Measurements from ENCODE around the gene DEDD.

The DEDD gene

DNA sequence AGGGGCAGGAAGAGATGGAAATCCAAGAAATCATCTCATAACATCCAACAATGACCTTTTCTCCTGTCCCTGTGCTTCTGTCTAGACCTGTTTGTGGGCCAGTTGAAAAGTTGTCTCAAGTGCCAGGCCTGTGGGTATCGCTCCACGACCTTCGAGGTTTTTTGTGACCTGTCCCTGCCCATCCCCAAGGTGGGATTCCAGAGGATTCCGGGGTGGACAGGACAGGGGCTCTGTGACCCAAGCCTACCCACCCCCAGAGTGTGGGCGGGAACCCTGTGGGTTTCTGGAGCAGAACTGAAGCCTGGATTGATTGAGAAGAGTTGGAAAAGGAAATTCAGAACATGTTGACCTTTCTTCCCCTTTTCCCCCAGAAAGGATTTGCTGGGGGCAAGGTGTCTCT is 31.3 kb upstream of the DEDD start:
- no peak for DNase-seq (ENCODE audit: low spot score)

DNA sequence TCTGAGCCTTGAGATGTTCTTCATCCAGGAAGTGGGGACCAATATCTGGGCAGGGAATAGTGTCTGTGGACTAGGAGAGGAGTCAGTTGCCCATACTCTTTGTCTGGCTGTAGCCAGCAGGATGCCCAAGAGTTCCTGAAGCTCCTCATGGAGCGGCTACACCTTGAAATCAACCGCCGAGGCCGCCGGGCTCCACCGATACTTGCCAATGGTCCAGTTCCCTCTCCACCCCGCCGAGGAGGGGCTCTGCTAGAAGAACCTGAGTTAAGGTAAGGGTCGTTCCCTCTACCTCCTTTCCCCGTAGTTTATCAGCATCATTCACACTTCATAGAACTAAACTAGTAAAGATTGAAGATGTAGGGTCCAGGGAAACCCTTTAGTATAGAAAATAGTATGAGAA is 30.3 kb upstream of the DEDD start:
- DNase-seq (ENCODE audit: low spot score), result no peak

DNA sequence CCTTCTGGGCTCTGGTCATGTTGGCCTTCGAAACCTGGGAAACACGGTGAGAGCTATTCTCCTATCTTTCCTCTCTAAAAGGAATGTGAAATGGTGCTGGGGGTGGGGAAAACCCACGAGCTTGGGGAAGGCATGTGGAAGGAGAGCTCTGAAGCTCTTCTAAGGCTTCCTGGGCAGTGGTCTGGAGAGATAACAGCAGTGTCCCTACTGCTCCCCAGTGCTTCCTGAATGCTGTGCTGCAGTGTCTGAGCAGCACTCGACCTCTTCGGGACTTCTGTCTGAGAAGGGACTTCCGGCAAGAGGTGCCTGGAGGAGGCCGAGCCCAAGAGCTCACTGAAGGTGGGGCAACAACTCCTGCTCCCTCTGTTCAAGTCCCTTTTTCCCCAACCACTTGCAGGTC is 29.6 kb upstream of the DEDD start:
- DNase-seq (ENCODE audit: low spot score), result no peak

DNA sequence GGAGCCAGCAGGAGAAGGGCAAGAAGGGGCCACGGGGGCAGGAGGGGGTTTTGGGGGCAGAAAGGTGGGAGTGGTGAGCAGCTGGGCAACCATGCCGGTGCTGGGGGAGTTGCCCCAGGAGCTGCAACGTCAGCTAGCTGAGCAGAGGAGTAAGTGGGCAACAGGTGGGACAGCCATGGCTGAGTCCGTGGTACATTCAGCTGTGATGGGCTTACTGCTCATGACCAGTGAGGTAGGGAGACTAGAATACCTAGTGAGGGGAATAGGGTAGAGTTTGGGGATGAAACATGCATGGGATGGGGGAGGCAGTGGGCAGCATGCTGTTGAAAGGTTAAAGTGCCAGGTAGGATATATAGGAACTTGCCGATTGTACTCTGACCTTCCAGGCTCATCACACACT is 29.2 kb upstream of the DEDD start:
- DNase-seq (ENCODE audit: low spot score), result no peak

DNA sequence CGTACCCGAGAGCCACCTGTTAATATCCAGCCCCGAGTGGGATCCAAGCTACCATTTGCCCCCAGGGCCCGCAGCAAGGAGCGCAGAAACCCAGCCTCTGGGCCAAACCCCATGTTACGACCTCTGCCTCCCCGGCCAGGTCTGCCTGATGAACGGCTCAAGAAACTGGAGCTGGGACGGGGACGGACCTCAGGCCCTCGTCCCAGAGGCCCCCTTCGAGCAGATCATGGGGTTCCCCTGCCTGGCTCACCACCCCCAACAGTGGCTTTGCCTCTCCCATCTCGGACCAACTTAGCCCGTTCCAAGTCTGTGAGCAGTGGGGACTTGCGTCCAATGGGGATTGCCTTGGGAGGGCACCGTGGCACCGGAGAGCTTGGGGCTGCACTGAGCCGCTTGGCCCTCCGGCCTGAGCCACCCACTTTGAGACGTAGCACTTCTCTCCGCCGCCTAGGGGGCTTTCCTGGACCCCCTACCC is 28.2 kb upstream of the DEDD start:
- DNase-seq (ENCODE audit: low spot score), result no peak

DNA sequence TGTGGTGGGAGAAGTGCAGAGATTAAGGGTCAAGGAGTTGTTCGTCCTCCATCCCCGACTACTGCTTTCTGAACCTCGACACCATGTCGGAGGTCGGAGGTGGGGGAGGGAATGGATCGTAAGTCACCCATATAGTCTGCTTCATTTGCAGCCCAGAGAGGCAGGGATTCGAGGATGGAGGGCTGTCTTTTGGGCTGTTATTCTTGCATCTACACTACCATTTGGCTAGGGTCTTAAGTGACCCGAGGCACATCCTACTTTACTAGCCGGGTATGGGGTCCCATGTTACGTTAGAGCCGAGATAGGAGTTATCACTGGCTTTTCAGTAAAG is 27.4 kb upstream of the DEDD start:
- no peak for DNase-seq (ENCODE audit: low spot score)

DNA sequence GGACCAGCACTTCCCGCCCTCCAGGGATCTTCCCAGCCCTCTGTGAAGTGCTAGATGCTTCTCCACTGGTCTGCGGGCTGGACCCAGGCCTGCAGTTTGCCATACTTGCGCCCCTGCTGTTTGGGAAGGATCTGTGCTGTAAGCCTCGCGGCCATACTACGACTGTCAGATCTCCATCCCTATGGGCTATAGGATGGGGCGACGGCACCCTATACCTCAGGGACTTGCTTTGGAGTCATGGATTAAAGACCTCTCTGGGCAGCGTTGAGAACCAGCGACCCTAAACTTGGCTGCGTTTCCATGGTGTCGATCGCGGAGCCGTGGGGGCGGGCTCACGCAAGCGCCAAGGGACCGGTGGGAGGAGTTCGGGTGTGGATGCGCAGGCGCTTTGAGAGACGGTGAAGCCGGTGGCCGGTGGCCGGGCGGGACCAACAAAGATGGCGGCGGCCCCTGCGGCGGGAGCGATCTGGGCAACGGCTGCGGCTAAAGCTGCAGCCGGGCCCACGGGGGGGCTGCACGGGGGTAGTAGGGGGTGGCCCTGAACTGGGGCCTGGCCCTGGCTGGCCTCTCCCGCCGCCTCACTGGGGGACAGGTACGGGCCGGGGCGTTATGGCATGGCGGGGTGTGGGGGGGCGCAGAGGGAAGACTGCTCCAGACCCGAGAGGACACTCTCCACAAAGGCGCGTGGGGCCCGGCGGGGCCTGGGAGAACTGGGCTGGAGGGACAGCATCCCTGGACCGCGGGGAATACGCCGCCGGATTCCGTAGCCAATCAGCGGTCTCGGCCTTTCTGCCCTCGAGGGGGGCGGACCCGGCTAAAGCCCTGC is 26.8 kb upstream of the DEDD start, which contains the start of gene USP21:
TSS of gene USP21 (plus strand) at position 414 of the 826 bp plus-strand sequence. CDS start 1,141 bp downstream, outside the sequence.
- peak; percentile 92 for DNase-seq (ENCODE audit: low spot score)

DNA sequence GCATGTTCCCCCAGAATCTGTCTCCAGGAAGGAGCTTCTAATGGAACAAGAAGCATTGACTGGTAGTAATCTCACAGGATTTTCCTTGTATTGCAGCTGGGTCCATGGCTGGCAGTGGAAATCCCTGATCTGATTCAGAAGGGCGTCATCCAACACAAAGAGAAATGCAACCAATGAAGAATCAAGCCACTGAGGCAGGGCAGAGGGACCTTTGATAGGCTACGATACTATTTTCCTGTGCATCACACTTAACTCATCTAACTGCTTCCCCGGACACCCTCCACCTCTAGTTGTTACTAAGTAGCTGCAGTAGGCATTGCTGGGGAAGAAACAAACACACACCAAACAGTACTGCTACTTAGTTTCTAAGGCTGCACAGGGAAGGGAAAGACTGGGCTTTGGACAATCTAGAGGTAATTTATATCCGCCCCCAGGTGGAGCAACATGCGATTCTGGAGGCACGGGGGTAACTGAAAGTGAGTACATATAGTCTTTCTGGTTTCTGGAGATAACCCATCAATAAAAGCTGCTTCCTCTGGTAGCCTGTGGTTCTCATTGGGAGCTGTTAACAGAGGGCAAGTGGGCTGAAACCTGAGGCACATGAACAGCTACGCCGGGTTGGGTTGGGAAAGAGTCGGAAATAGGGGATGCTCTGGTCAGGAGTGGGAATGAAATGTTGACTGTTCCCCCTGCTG is 26.0 kb upstream of the DEDD start:
- no peak for DNase-seq (ENCODE audit: low spot score)

DNA sequence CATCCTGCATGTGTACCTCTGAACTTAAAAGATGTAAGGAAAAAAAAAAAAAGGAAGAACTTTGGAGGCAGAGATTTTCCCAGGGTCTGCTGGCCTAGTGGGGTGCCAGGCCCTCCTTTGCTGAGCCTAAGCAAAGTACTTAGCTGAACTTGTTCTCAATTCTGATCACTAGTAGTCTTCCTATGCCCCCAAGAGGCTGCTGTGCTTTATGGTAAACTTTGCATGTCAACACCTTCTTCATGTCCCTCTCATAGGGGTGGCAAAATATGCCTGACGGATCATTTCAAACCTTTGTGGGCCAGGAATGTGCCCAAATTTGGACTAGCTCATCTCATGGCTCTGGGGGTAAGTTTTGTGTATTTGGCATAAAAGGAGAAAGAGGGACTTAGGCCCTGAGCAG is 25.4 kb upstream of the DEDD start:
- no peak for DNase-seq (ENCODE audit: low spot score)

DNA sequence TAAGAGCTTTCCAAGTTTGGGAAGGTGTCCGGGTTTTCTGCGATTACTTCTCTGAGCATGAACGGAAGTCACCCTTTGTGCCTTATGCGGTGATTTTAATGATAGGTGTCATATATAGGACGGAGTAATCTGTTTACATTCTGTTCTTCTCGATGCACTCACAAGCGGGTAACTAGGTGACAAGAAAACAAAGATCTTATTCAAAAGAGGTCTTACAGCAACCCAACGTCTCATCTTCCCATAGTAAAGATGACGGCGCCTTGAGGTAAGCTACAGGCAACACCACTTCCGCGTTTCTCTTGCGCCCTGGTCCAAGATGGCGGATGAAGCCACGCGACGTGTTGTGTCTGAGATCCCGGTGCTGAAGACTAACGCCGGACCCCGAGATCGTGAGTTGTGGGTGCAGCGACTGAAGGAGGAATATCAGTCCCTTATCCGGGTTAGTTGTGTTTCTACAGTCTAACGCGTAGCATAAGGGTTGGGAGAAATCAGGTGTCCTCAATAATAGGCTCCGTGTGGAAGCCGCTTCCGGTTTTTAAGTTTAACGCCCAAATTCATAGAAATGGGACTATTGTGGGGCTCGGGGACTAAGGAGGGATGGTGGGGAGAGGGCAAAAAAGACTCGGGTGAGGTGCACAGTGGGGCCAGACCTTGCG is 21.3 kb upstream of the DEDD start, which contains the start of gene UFC1:
TSS of gene UFC1 (plus strand) at position 297 of the 656 bp plus-strand sequence. CDS start at position 317, 20 bp downstream.
- peak; percentile 88 for DNase-seq (ENCODE audit: low spot score)

DNA sequence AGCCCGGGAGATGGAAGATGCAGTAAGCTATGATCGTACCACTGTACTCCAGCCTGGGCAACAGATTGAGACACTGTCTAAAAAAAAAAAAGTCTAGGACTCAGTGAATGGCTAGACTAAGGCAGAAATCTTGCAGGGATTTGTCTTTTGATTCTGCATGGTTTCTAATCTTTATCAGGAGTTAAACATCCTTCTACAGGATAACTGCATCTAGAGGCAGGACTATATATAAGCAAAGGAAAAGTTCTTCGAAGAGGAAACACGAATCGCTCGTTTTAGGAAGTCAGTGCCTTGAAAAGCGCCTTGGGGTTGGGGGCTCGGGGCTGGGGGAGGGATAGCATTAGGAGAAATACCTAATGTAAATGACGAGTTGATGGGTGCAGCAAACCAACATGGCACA is 20.7 kb upstream of the DEDD start:
- no peak for DNase-seq (ENCODE audit: low spot score)

DNA sequence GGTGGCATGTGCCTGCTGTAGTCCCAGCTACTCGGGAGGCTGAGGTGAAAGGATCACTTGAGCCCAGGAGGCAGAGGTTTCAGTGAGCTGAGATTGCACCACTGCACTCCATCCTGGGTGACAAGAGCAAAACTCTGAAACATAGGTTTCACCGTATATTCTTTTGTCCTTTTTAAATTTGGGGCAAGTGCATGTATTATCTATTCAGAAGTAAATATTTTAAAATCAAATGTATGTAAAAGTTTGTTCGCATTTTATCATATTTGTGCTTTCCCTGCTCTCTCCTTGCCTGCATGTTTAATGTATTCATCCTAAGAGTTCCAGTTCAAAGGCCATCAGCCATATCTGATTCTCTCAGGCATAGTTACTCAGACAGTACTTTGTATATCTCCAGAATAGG is 13.4 kb upstream of the DEDD start:
- no peak for DNase-seq (ENCODE audit: low spot score)

DNA sequence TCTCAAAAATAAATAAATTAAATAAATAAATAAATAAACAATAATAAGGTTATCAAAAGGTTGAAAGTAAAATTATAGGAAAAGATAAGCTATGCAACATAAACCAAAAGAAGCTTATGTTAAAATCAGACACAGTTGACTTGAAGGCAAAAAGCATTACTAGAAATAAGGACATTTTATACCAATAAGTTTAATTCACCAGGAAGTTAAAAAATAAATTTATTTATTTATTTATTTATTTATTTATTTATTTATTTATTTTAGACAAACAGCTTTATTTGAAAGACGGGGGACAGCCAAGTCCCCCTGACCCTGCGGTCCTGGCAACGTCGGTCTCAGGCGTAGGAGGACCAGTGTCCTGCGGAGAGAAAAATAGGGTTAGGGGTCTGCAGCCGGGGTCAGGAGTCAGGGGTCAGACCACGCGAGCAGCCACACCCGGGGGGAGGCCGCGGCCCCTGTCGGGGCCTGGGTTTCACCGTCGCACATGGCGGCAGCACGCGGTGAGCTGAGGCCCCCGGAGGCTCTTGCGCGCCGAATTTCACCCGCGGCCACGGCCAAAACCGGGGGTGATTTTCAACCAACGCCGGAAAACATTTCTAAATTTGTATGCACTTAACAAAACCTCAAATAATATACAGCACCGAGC is 8.4 kb upstream of the DEDD start:
- DNase-seq (ENCODE audit: low spot score), result no peak

DNA sequence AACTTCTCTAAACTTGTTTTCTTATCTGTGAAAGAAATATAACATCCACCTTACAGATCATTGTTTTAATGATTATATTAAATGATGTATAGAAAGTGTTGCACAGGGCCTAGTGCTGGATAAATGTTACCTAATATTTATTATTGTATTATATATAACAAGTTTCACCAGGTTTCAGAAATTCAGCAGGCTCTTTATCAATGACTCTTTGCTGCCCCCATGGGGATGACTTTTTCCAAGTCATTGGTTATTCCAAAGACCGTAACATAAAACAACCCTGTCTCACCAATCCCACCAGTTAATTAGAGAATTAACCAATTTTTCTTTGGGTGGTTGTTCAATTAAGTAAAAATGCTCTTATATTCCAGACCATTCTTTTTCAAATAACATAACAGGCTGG is 7.3 kb upstream of the DEDD start:
- DNase-seq (ENCODE audit: low spot score), result peak; percentile 36

DNA sequence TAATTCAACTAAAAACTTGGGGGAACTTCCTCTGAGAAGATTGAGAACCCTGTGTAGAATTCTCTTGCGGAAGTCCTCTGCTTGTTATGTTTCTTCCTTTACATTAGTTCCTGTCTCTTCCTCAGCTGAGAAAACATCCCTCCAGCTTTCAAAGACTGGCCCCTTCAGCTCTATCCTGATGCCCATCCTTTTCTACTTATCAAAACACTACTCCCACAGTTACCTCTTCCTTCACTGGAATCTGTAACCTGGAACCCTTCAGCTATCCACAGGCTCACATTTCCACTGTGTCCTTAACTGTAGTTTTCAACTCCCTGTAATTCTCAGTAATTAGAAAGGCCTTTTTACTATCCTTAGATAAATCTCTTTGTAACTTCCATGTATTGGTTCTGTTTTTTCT is 6.0 kb upstream of the DEDD start:
- no peak for DNase-seq (ENCODE audit: low spot score)

DNA sequence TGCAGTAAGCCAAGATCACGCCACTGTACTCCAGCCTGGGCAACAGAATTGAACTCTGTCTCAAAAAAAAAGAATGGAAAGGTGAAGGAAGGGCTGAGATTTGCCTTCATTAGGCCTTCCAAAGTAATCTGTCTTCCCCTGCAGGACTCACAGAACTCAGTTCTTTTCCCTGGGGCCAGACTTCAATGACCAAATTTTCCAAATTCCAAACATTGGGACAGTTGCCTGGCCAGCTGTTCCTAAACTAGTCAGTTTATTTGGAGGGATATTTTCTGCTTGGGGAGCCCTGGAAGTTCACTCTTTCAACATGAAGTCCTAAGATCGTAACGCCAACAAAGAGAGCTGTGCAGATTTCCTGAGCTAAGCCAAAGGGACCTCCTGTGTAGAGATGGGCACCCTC is 5.4 kb upstream of the DEDD start:
- no peak for DNase-seq (ENCODE audit: low spot score)

DNA sequence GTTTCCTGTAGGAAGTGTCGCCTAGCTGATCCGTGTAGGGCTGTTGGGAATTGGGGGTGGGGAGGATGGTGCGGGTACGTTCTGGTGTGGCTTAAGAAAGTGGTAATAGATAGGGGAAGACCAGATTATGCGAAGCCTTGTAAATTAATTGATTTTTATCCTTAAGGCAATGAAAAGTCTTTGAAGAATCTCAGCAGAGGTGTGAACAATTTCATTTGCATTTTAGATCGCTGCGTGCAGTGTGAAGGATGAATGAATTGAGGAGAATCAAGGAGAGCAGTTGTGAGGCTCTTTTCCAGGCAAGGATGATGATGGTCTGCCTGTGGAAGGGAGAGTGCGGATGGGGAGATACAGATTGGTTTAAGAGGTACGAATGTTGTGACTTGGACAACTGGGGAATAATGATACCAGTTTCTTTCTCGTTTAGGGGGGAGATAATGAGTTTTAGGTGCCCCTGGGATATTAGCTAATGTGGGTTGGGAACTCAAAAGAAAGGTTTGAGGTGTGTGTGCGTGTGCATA is 813 bp upstream of the DEDD start:
- no peak for DNase-seq (ENCODE audit: low spot score)

DNA sequence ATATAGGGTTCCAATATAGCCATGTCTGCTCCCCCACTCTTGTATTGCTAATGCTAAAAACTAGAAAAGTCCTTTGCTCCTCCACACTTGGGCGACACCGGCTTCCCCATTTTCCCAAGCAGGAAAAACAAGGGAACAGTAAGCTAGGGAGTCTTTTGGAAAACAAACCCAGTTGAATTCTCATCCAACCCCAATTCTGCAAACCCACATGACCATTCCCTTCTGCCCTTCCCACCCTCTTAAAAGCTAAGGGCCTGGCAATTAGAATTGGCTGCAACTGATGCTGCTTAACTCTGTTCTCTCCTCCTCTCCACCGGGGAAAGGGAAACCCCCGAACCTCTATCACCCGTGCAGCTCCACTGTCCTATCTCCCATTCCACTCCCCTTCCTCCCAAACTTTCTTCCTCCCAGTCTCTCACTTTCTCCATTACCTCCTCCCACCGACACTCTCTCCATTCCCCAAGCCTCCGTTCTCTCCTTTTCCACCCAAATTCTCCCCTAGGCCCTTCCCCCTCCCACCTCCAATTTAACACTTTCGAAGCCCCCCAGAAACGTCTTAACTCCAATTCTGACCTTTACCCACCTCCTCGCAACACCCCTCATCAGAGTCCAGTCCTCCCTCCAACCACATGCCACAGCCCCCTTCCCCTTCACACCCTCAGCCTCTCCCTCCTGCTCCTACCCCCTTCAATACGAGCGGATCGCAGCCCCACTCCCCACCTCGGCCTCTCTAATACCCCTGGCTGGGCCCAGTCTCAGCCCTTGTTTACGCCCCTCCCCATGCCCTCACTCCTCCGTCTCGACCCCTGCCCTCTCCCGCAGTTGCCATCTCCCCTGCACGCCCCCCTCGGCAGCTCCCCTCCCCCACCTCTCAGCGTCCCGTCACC is 701 bp downstream of the DEDD start:
- DNase-seq (ENCODE audit: low spot score), result no peak

DNA sequence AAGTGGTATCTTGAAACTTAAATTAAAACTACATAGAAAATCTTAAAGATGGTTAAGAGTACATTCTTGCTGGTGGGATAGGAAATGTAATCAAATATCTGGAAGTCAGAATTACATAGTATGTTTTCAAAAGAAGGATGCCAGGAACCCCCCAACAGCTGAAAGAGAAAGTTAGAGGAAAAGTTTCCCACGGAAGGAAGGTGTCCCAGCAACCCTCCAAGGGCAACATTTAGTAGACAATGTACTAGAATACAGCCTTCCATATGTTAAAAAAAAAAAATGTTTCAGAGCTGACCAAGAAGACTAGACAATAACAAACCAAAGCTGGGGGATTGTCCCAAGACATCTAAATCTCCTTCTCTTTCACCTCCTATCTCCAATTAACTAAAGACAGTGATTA is 2.2 kb downstream of the DEDD start:
- no peak for DNase-seq (ENCODE audit: low spot score)

DNA sequence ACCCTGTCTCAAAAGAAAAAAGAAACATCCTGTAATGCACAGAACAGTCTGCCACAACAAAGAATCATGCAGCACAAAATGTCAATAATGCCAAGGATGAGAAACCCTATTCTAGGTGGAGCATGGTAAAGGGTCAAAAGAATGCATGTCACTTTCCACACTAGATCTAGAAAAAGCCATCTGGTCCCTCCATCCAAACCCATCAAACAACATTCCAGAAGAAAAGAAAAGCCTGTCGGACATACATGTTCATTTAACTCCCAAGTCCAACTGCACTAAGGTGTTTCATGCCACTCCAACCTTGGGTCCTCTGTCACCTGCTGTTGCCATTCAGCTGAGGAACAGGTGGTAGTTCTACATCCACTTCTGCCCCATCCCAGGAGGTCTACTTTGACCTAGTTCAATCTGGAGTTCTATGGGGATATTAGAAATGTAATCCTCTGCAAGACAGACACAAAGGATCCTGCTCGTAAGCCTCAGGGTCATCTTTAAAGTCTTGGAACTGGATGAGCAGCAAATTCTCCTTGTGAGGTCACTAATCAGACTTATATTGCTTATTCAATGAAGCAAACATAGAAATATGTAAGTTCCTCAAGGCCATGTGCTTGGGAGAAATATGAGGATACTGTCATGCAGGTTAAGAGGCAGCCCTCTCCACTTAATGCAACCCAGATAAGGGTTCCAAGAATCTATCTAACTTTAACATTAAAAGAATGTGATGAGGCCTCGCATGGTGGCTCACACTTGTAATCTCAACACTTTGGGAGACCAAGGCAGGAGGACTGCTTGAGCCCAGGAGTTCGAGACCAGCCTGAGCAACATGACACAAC is 3.7 kb downstream of the DEDD start:
- no peak for DNase-seq (ENCODE audit: low spot score)

Data from activated CD4-positive, alpha-beta T cell treated with anti-CD3 and anti-CD28 coated beads, Interleukin-2, Interleukin-4, amounts not matched to agents 100 ng/mL and 50 ng/mL, durations not matched to agents 16 hours and 8 hours (primary cell).